GM21367 (cell line): ENCODE results near the gene PUS10.
A peak's percentile ranks its signal among the peaks of the same experiment; 100 is the strongest.
"Not testable (repeated sequence)": the region's sequence is repeated elsewhere in the genome, so short reads cannot be mapped to it uniquely, and the experiment has no call there.

Source experiments
- ATAC-seq: cut with Tn5 transposase; IDR thresholded peaks from one replicate; pipeline ENCODE4 v1.9.1; 2021; ENCODE audit not compliant: unreplicated experiment

PUS10 gene

DNA sequence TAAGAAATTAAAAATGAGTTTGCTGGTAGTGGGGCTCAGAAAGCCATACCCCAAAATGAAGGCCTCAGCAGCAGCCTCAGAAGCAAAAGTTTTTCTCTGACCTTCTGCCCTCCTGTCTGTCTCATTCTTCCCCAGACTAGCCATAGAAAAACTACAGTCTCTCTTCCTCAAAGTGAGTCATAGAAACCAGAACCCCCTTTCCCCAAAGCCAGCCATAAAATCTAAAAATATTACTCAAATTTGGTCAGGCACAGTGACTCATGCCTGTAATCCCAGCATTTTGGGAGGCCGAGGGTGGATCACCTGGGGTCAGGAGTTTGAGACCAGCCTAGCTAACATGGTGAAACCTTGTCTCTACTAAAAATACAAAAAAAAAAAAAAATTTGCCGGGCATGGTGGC, 5.8 kb downstream of the PUS10 start:
- ATAC-seq = not testable (repeated sequence)

DNA sequence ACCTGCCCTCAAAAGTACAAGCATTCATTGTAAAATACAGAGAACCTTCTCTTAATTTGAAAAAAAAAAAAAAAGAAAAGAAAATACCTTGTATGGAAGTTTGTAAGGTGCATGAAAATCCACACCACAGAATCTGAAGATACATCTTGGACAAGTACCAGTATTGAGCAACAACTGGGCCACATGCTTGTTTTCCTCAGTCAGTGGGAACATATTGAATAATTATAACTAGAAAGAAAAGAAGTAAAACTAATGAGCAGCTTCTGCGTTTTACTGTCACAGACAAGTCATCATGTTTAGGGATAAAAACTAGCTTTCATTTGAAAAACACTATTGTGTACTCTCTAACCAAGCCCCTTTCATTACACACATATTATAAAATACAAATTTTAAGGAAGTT, 6.4 kb downstream of the PUS10 start:
- ATAC-seq = no peak

GRCh38 chr2:61009355-61009754, 8.7 kb downstream of the PUS10 start:
- no peak for ATAC-seq

GRCh38 chr2:61006486-61007105, 11.5 kb downstream of the PUS10 start:
- ATAC-seq = no peak

DNA sequence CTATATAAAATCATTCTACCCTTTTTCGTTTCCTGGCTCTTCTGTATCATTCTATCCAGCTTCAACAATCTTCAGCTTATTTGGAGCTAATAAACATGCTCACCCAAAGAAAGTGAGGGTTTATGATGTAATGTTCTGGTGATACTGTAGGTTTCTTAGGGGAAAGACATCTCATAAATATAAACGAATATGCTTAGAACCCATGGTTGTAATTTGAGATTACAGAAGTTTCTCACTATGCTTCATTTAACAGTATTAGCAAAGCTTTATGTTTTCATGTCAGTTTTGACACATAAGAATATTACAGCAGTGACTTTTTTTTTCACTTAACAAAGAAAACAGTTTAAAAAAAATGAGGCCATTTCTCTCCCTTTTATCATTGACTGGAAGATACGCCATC, 12.3 kb downstream of the PUS10 start:
- ATAC-seq = no peak

GRCh38 chr2:60998628-60999545, 19.2 kb downstream of the PUS10 start:
- ATAC-seq = peak; percentile 63

- no peak for ATAC-seq
These were observed 23.9 kb downstream of the PUS10 start for GRCh38 chr2:60994131-60994530.

GRCh38 chr2:60992985-60993392, 25.1 kb downstream of the PUS10 start:
- peak; percentile 90 for ATAC-seq

GRCh38 chr2:60991644-60992043, 26.4 kb downstream of the PUS10 start:
- ATAC-seq = no peak

DNA sequence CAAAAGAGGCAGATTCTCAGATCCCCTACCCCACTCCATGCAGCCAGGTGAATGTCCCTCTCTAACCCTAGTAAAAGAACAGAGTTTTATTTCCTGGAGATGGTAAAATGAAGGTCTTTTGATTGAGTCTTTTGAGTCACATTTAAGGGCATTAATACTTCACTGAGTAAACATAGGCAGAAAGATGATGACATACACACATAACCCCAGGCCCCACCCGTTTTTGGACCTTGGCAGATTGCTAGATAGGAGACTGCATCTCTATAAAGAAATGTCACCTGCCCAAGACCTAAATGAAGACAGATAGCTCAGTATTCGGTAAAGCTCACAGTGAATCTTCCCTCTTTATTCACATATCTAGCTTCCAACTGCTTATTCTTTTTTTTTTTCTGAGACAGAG, 28.8 kb downstream of the PUS10 start:
- no peak for ATAC-seq

GRCh38 chr2:60987656-60988055, 30.4 kb downstream of the PUS10 start:
- not testable (repeated sequence) for ATAC-seq

DNA sequence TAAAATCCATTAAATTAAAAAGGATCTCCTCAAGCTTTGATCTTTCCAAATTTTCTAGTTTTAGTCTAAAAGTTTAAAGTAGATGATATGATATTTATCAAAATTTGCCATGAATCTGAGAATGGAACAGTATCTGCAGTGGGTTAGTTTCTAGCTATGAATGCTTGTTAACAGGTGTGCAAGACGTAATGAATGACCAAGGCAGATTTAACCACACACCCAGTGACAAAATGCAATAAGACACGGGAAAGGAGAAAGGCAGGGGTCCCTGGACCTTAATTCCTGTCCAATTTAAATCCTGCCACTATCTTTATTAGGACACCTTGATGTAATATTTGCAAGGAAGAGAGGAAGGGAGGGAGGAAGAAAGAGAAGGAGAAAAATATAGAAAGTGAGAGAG, 31.0 kb downstream of the PUS10 start:
- ATAC-seq = no peak

DNA sequence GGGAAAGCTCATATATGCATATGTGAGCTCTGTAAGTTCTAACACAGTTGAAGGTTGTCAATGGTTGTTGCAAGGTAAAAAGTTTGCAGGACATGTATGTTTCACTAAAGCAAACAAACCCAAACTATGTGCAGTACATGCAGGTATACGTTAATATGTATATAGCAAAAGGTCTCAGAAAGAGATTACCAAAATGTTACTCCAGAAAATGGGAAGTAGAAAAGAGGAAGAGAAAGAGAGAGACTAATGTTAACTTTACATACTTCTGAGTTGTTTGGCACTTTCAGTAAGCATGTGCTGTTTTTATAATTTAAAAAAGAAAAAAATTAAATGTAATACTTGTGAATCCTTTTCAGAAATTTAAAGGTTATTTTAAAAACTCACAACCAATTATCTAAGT, 33.3 kb downstream of the PUS10 start:
- no peak for ATAC-seq

GRCh38 chr2:60982066-60982465, 36.0 kb downstream of the PUS10 start:
- not testable (repeated sequence) for ATAC-seq

GRCh38 chr2:60980071-60980815, 37.8 kb downstream of the PUS10 start:
- no peak for ATAC-seq

DNA sequence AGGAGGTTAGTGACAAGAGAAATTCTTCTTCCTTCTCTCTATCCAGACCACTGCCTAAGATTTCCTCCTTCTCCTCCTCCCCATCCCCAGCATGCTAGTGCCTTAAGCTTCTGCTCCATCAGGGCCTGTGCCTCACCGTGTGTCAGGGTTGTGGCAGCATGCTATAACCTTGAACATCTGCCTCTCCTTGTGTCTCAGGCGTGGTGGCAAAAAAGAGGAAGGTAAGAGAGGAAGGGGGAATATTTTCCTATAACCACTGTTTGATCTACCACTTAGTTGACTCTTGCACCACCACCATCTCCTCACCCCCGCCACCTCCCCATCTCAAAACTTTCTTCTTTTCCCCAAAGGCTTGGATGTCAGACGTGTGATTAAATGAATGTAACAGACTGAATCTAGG, 38.8 kb downstream of the PUS10 start:
- ATAC-seq = no peak

- ATAC-seq = no peak
These were observed 40.5 kb downstream of the PUS10 start for GRCh38 chr2:60977562-60977895.

DNA sequence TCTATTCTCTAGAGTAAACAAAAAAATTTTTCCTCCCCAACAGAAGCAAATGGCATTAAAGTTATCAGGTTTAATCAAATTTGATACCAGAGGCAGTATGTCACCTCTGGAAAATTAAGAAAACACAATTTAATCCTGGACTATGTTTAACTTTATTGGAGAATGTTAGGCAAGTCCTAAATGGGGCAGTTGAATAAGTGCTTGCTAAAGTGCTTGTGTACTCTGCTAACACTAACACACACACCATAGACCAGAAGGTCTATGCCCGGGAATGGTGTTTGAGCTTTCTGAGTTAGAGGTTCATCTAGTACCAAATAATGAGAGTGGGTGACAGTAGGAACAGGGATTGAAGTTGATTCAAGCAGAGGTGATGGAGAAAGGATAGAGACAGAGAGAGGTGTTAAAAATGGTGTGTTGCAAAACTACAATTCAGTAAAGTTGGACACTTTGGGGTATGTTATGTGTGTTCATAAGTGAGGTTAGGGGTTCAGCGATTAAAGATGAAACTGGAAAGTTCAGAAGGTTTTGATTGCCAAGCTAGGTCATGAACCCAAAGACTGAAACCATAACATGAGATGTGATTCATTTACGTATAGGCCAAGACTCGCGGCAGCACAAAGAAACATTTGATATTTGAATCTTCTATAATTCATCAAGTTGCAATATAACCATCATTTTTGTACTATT, 41.0 kb downstream of the PUS10 start:
- peak; percentile 37 for ATAC-seq

GRCh38 chr2:60976256-60976850, 41.7 kb downstream of the PUS10 start:
- ATAC-seq = no peak

DNA sequence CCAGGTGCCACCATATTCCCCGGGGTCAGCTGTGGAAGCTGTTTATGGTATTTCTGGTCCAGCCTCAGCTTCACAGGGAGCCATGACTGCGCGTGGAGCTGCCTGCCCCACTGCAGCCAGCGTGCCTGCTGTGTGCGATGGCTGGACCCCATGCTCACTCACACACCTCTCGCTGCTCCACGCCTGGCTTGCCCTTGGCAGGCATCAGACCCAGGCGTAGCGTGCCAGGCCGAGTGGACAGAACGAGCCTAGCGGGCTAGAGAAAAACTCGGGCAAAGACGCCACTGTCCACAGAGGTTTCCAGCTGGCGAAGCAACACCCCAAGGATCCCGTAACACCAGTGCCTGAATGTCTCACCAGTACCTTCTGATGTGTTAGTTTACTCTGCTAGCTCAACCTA, 43.4 kb downstream of the PUS10 start:
- ATAC-seq = no peak

DNA sequence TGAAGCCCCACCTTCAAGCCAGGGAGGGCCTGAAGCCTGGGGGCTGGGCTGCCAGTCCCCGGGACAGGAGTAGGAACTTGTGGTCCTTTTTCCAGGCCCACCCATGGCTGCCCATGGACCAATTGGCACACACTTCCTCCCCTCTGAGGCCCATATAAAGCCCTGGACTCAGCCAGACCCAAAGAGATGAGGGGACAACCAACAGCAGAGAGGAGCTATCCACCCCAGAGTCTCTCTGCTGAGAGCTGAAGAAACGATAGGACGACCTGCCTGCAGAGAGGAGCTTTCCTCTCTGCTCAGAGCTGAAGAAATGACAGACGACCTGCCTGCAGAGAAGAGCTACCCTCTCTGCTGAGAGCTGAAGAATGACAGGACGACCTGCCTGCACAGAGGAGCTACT, 44.4 kb downstream of the PUS10 start:
- no peak for ATAC-seq
